ENCODE data around the gene NECTIN2.

NECTIN2 gene

DNA sequence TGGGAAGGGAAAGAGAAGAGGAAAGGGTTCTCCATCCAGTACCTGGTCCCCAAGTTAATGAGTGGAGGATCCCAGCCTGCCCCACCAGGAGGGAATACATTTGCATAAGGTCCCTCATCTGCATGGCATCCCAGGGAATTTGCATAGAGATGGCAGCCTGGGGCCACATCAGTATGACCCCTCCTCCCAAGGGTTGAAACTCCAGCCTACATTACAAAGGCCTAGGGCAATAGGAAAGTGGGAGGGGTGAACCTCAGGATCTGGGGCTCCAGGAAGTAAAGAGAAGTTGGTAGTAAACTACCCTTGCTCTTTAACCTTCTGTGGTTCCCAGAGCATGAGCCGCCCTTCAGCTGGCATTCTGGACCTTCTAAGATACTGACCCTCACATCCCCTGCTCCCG is 6.8 kb upstream of the NECTIN2 start:
- Histone ChIP-seq H3K4me3 (ENCODE audit: insufficient read depth in 1 of 2, low read depth in 1 of 2, low read length in 2 of 2) (no peak overlapping the region), H4K91ac (ENCODE audit: low read length) (no peak overlapping the region), H2BK12ac (ENCODE audit: low read length in 2 of 2) (no peak overlapping the region), H3K27ac (ENCODE audit: low read length, poor library complexity, severe bottlenecking) (no peak overlapping the region), H3K9ac (ENCODE audit: low read length) (no peak overlapping the region), H2AK5ac (ENCODE audit: low read length, severe bottlenecking) (no peak overlapping the region), H3K4me2 (ENCODE audit: low read length, poor library complexity, severe bottlenecking) (no peak overlapping the region), H2BK120ac (ENCODE audit: low read depth, low read length) (no peak overlapping the region), H3K9me3 (ENCODE audit: control insufficient read depth, low read length) (no peaks in the 10 kb centered on the region), H3K4me1 (ENCODE audit: control insufficient read depth, insufficient read depth, low read depth, low read length) (peaks cover under 1% of the 10 kb centered on the region), H2BK5ac (ENCODE audit: low read depth, low read length, poor library complexity, severe bottlenecking) (no peak overlapping the region), H3K18ac (ENCODE audit: low read depth in 1 of 2, low read length in 2 of 2) (no peak overlapping the region), H3K4ac (ENCODE audit: low read depth in 1 of 2, low read length in 2 of 2) (no peak overlapping the region), H3K36me3 (ENCODE audit: control insufficient read depth in 1 of 2, insufficient read depth in 2 of 2, low read depth in 1 of 2, low read length in 2 of 2) (no peaks in the 10 kb centered on the region), H4K8ac (ENCODE audit: low read length) (no peak overlapping the region), H3K27me3 (ENCODE audit: control insufficient read depth in 1 of 2, insufficient read depth in 1 of 2, low read length in 2 of 2) (peaks cover 8 to 9% of the 10 kb centered on the region in 2 experiments), H2BK15ac (ENCODE audit: low read depth, poor library complexity, severe bottlenecking) (peak overlapping the region; percentile 57), H3K23ac (ENCODE audit: low read length in 2 of 2) (no peak overlapping the region), H3K14ac (ENCODE audit: low read length in 2 of 2) (no peak overlapping the region), H3K79me1 (replicated peaks; ENCODE audit: low read length, poor library complexity, severe bottlenecking) (no peaks in the 10 kb centered on the region), H2AFZ (ENCODE audit: low read depth, low read length) (no peak overlapping the region)
- DNase-seq, result no peak
- WGBS, result 91% methylated on average over 2 of the region's 2 CpGs

DNA sequence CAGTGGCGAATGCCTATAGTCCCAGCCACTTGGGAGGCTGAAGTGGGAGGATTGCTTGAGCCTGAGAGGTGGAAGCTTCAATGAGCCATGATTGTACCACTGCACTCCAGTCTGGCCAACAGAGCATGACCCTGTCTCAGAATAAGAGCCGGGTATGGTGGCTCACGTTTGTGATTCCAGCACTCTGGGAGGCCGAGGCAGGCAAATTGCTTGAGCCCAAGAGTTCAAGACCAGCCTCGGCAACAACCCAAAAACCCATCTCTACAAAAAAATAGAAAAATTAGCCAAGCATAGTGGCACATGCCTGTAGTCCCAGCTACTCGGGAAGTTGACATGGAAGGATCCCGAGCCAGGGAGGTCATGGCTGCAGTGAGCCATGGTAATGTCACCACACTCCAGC is 5.3 kb upstream of the NECTIN2 start:
- no peak overlapping the region for H2AFZ ChIP-seq (ENCODE audit: low read depth, low read length)
- H3K14ac ChIP-seq (ENCODE audit: low read length in 2 of 2), result no peak overlapping the region
- H2BK12ac ChIP-seq (ENCODE audit: low read length in 2 of 2), result no peak overlapping the region
- WGBS, result 91% methylated on average over 7 of the region's 7 CpGs
- H3K27ac ChIP-seq (ENCODE audit: low read length, poor library complexity, severe bottlenecking), result no peak overlapping the region
- no peak overlapping the region for H2BK15ac ChIP-seq (ENCODE audit: low read depth, poor library complexity, severe bottlenecking)
- H3K27me3 ChIP-seq (ENCODE audit: control insufficient read depth in 1 of 2, insufficient read depth in 1 of 2, low read length in 2 of 2), result peaks cover 1 to 5% of the 10 kb centered on the region in 2 experiments
- H3K79me1 ChIP-seq (replicated peaks; ENCODE audit: low read length, poor library complexity, severe bottlenecking), result no peaks in the 10 kb centered on the region
- H3K4me2 ChIP-seq (ENCODE audit: low read length, poor library complexity, severe bottlenecking), result no peak overlapping the region
- no peak for DNase-seq
- H4K91ac ChIP-seq (ENCODE audit: low read length), result no peak overlapping the region
- no peak overlapping the region for H2AK5ac ChIP-seq (ENCODE audit: low read length, severe bottlenecking)
- H3K9ac ChIP-seq (ENCODE audit: low read length), result no peak overlapping the region
- peaks cover 6% of the 10 kb centered on the region for H3K4me1 ChIP-seq (ENCODE audit: control insufficient read depth, insufficient read depth, low read depth, low read length)
- no peak overlapping the region for H3K23ac ChIP-seq (ENCODE audit: low read length in 2 of 2)
- no peaks in the 10 kb centered on the region for H3K9me3 ChIP-seq (ENCODE audit: control insufficient read depth, low read length)
- no peak overlapping the region for H3K18ac ChIP-seq (ENCODE audit: low read depth in 1 of 2, low read length in 2 of 2)
- H3K4ac ChIP-seq (ENCODE audit: low read depth in 1 of 2, low read length in 2 of 2), result no peak overlapping the region
- H2BK5ac ChIP-seq (ENCODE audit: low read depth, low read length, poor library complexity, severe bottlenecking), result no peak overlapping the region
- H3K4me3 ChIP-seq (ENCODE audit: insufficient read depth in 1 of 2, low read depth in 1 of 2, low read length in 2 of 2), result no peak overlapping the region
- no peak overlapping the region for H2BK120ac ChIP-seq (ENCODE audit: low read depth, low read length)
- H4K8ac ChIP-seq (ENCODE audit: low read length), result no peak overlapping the region
- no peaks in the 10 kb centered on the region for H3K36me3 ChIP-seq (ENCODE audit: control insufficient read depth in 1 of 2, insufficient read depth in 2 of 2, low read depth in 1 of 2, low read length in 2 of 2)

DNA sequence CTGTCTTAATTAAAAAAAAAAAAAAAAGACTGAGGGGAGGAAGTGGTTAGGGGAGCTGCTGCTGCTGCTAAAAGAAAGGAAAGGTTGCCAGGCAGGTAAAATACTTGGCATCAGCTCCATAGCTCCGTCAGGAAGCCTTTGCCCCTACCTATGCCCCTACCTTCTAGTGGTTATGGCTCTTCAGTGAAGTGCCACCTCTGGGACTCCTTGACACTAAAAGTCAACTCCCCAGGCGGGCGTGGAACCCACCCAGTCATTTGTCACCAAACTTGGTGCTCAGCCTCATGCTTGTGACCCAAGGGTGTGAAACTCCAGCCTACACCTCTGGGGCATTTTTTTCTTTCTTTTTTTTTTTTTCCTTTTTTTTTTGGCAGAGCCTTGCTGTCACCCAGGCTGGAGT is 4.9 kb upstream of the NECTIN2 start:
- Histone ChIP-seq H3K4me1 (ENCODE audit: control insufficient read depth, insufficient read depth, low read depth, low read length) (peaks cover 6% of the 10 kb centered on the region), H4K8ac (ENCODE audit: low read length) (no peak overlapping the region), H3K79me1 (replicated peaks; ENCODE audit: low read length, poor library complexity, severe bottlenecking) (no peaks in the 10 kb centered on the region), H3K14ac (ENCODE audit: low read length in 2 of 2) (no peak overlapping the region), H3K18ac (ENCODE audit: low read depth in 1 of 2, low read length in 2 of 2) (no peak overlapping the region), H3K27ac (ENCODE audit: low read length, poor library complexity, severe bottlenecking) (no peak overlapping the region), H2BK5ac (ENCODE audit: low read depth, low read length, poor library complexity, severe bottlenecking) (no peak overlapping the region), H3K4me2 (ENCODE audit: low read length, poor library complexity, severe bottlenecking) (no peak overlapping the region), H3K4ac (ENCODE audit: low read depth in 1 of 2, low read length in 2 of 2) (no peak overlapping the region), H3K23ac (ENCODE audit: low read length in 2 of 2) (no peak overlapping the region), H2AK5ac (ENCODE audit: low read length, severe bottlenecking) (no peak overlapping the region), H2BK12ac (ENCODE audit: low read length in 2 of 2) (no peak overlapping the region), H3K4me3 (ENCODE audit: insufficient read depth in 1 of 2, low read depth in 1 of 2, low read length in 2 of 2) (no peak overlapping the region), H3K36me3 (ENCODE audit: control insufficient read depth in 1 of 2, insufficient read depth in 2 of 2, low read depth in 1 of 2, low read length in 2 of 2) (no peaks in the 10 kb centered on the region), H2AFZ (ENCODE audit: low read depth, low read length) (no peak overlapping the region), H3K9ac (ENCODE audit: low read length) (no peak overlapping the region), H2BK15ac (ENCODE audit: low read depth, poor library complexity, severe bottlenecking) (no peak overlapping the region), H2BK120ac (ENCODE audit: low read depth, low read length) (no peak overlapping the region), H3K9me3 (ENCODE audit: control insufficient read depth, low read length) (no peaks in the 10 kb centered on the region), H4K91ac (ENCODE audit: low read length) (no peak overlapping the region), H3K27me3 (ENCODE audit: control insufficient read depth in 1 of 2, insufficient read depth in 1 of 2, low read length in 2 of 2) (peaks cover 0 to 2% of the 10 kb centered on the region in 2 experiments)
- no peak for DNase-seq
- WGBS, result 95% methylated on average over 3 of the region's 3 CpGs

DNA sequence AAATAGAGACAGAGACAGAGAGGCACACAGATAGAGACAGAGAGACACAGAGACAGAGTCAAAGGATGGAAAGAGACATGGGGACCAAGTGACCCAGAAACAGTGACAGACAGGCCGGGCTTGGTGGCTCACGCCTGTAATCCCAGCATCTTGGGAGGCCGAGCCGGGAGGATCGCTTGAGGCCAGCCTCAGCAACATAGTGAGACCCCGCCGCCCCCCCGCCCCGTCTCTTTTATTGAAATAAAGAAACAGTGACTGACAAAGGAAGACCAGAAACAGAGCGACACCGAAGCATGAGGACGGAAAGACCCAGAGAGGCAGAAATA is 848 bp upstream of the NECTIN2 start:
- Histone ChIP-seq H2AK5ac (ENCODE audit: low read length, severe bottlenecking) (no peak overlapping the region), H3K36me3 (ENCODE audit: control insufficient read depth in 1 of 2, insufficient read depth in 2 of 2, low read depth in 1 of 2, low read length in 2 of 2) (no peaks in the 10 kb centered on the region), H2BK120ac (ENCODE audit: low read depth, low read length) (peak overlapping the region; percentile 59), H3K4ac (ENCODE audit: low read depth in 1 of 2, low read length in 2 of 2) (no peak overlapping the region), H3K4me1 (ENCODE audit: control insufficient read depth, insufficient read depth, low read depth, low read length) (peaks cover 19% of the 10 kb centered on the region), H3K27ac (ENCODE audit: low read length, poor library complexity, severe bottlenecking) (no peak overlapping the region), H3K9ac (ENCODE audit: low read length) (peak overlapping the region; percentile 81), H3K9me3 (ENCODE audit: control insufficient read depth, low read length) (no peaks in the 10 kb centered on the region), H2BK5ac (ENCODE audit: low read depth, low read length, poor library complexity, severe bottlenecking) (no peak overlapping the region), H3K14ac (ENCODE audit: low read length in 2 of 2) (no peak overlapping the region), H3K4me3 (ENCODE audit: insufficient read depth in 1 of 2, low read depth in 1 of 2, low read length in 2 of 2) (peak overlapping the region in 1 of 2 experiments; percentile 83), H3K27me3 (ENCODE audit: control insufficient read depth in 1 of 2, insufficient read depth in 1 of 2, low read length in 2 of 2) (no peaks in the 10 kb centered on the region), H2BK12ac (ENCODE audit: low read length in 2 of 2) (peak overlapping the region in 1 of 2 experiments; percentile 77), H2BK15ac (ENCODE audit: low read depth, poor library complexity, severe bottlenecking) (no peak overlapping the region), H3K79me1 (replicated peaks; ENCODE audit: low read length, poor library complexity, severe bottlenecking) (no peaks in the 10 kb centered on the region), H3K18ac (ENCODE audit: low read depth in 1 of 2, low read length in 2 of 2) (peak overlapping the region in 1 of 2 experiments; percentile 48), H3K4me2 (ENCODE audit: low read length, poor library complexity, severe bottlenecking) (peak overlapping the region; percentile 89), H4K8ac (ENCODE audit: low read length) (peak overlapping the region; percentile 12), H4K91ac (ENCODE audit: low read length) (no peak overlapping the region), H2AFZ (ENCODE audit: low read depth, low read length) (peak overlapping the region; percentile 95), H3K23ac (ENCODE audit: low read length in 2 of 2) (peak overlapping the region in 1 of 2 experiments; percentile 5)
- no peak for DNase-seq
- WGBS, result 23% methylated on average over 11 of the region's 12 CpGs
